Mucosa of rectum (tissue), 2 donors: ENCODE results near the gene RHBDD2.
"Not testable (repeated sequence)": the region's sequence is repeated elsewhere in the genome, so short reads cannot be mapped to it uniquely, and the experiment has no call there.

ENCODE experiments used
- H3K27ac ChIP-seq, 2 donors: one replicate each; pipeline ENCODE4 v1.7.0; 2013; ENCODE audit warnings: inconsistent platforms in 2 of 2, low read depth in 2 of 2, low read length in 2 of 2
- H3K27me3 ChIP-seq, 2 donors: one replicate each; pipeline ENCODE4 v1.7.0; 2013; ENCODE audit warnings: low read length in 2 of 2; ENCODE audit not compliant: control insufficient read depth in 2 of 2, insufficient read depth in 2 of 2
- H3K36me3 ChIP-seq, 2 donors: one replicate each; pipeline ENCODE4 v1.7.0; 2013; ENCODE audit warnings: low read length in 2 of 2; ENCODE audit not compliant: control insufficient read depth in 2 of 2, insufficient read depth in 2 of 2
- H3K4me1 ChIP-seq, 2 donors: one replicate each; pipeline ENCODE4 v1.7.0; 2013; ENCODE audit warnings: low read length in 2 of 2, mild to moderate bottlenecking in 1 of 2; ENCODE audit not compliant: control insufficient read depth in 2 of 2, insufficient read depth in 2 of 2
- H3K4me3 ChIP-seq, 2 donors: one replicate each; pipeline ENCODE4 v1.7.0; 2013; ENCODE audit warnings: low read length in 2 of 2
- H3K9ac ChIP-seq, 2 donors: one replicate each; pipeline ENCODE4 v1.7.0; 2013; ENCODE audit warnings: low read length in 2 of 2, low read depth in 1 of 2, mild to moderate bottlenecking in 1 of 2
- H3K9me3 ChIP-seq, 2 donors: one replicate each; pipeline ENCODE4 v1.7.0; 2013; ENCODE audit warnings: low read length in 2 of 2; ENCODE audit not compliant: control insufficient read depth in 2 of 2
- donor health status: healthy.
- donor health status: Normal muscosa, but diverticular disease.

Gene RHBDD2

GRCh38 chr7:75866114-75866488 is 12.7 kb upstream of the RHBDD2 start:
- no peak overlapping the region for H3K4me3 ChIP-seq
- H3K9me3 ChIP-seq: no peaks in the 10 kb centered on the region
- H3K9ac ChIP-seq: no peak overlapping the region
- no peaks in the 10 kb centered on the region for H3K4me1 ChIP-seq
- H3K27ac ChIP-seq: no peak overlapping the region
- H3K27me3 ChIP-seq: no peaks in the 10 kb centered on the region
- no peaks in the 10 kb centered on the region for H3K36me3 ChIP-seq

GRCh38 chr7:75866489-75867389 is 12.1 kb upstream of the RHBDD2 start:
- H3K36me3 ChIP-seq: no peaks in the 10 kb centered on the region
- H3K4me1 ChIP-seq: no peaks in the 10 kb centered on the region
- no peak overlapping the region for H3K9ac ChIP-seq
- no peaks in the 10 kb centered on the region for H3K9me3 ChIP-seq
- H3K4me3 ChIP-seq: no peak overlapping the region
- no peak overlapping the region for H3K27ac ChIP-seq
- H3K27me3 ChIP-seq: no peaks in the 10 kb centered on the region

- Histone ChIP-seq H3K4me1 (no peaks in the 10 kb centered on the region), H3K27me3 (no peaks in the 10 kb centered on the region), H3K9ac (no peak overlapping the region), H3K9me3 (no peaks in the 10 kb centered on the region), H3K36me3 (no peaks in the 10 kb centered on the region), H3K4me3 (no peak overlapping the region), H3K27ac (no peak overlapping the region)
Measured at GRCh38 chr7:75867390-75867717, 11.5 kb upstream of the RHBDD2 start.

- Histone ChIP-seq H3K9ac (no peak overlapping the region), H3K27me3 (no peaks in the 10 kb centered on the region), H3K4me1 (no peaks in the 10 kb centered on the region), H3K9me3 (no peaks in the 10 kb centered on the region), H3K36me3 (no peaks in the 10 kb centered on the region), H3K27ac (no peak overlapping the region), H3K4me3 (no peak overlapping the region)
Measured at GRCh38 chr7:75868153-75868552, 10.7 kb upstream of the RHBDD2 start.

- Histone ChIP-seq H3K27me3 (no peaks in the 10 kb centered on the region), H3K36me3 (no peaks in the 10 kb centered on the region), H3K4me1 (no peaks in the 10 kb centered on the region), H3K27ac (no peak overlapping the region), H3K9me3 (no peaks in the 10 kb centered on the region), H3K9ac (no peak overlapping the region), H3K4me3 (no peak overlapping the region)
Measured at GRCh38 chr7:75869776-75870379, 9.0 kb upstream of the RHBDD2 start.

- no peaks in the 10 kb centered on the region for H3K4me1 ChIP-seq
- H3K9ac ChIP-seq: no peak overlapping the region
- H3K36me3 ChIP-seq: no peaks in the 10 kb centered on the region
- no peak overlapping the region for H3K4me3 ChIP-seq
- H3K27me3 ChIP-seq: no peaks in the 10 kb centered on the region
- H3K9me3 ChIP-seq: no peaks in the 10 kb centered on the region
- H3K27ac ChIP-seq: no peak overlapping the region
Measured at GRCh38 chr7:75870557-75871161, 8.2 kb upstream of the RHBDD2 start.

- Histone ChIP-seq H3K4me3 (no peak overlapping the region), H3K36me3 (no peaks in the 10 kb centered on the region), H3K27me3 (no peaks in the 10 kb centered on the region), H3K9me3 (no peaks in the 10 kb centered on the region), H3K9ac (no peak overlapping the region), H3K27ac (no peak overlapping the region), H3K4me1 (no peaks in the 10 kb centered on the region)
Measured at GRCh38 chr7:75872073-75872782, 6.6 kb upstream of the RHBDD2 start.

- not testable (repeated sequence) for H3K4me1 ChIP-seq, H3K9ac ChIP-seq, H3K27me3 ChIP-seq, H3K4me3 ChIP-seq, H3K27ac ChIP-seq, H3K9me3 ChIP-seq, H3K36me3 ChIP-seq
Measured at GRCh38 chr7:75874180-75874579, 4.7 kb upstream of the RHBDD2 start.

- H3K9me3 ChIP-seq: no peaks in the 10 kb centered on the region
- H3K27me3 ChIP-seq: no peaks in the 10 kb centered on the region
- H3K4me3 ChIP-seq: no peak overlapping the region
- H3K36me3 ChIP-seq: peaks cover 0 to under 1% of the 10 kb centered on the region in 2 donors
- no peak overlapping the region for H3K27ac ChIP-seq
- peaks cover 14 to 19% of the 10 kb centered on the region in 2 donors for H3K4me1 ChIP-seq
- no peak overlapping the region for H3K9ac ChIP-seq
Measured at GRCh38 chr7:75875113-75876080, 3.4 kb upstream of the RHBDD2 start.
